ENCODE results near the gene WNK2. TPM values are rescaled to one million over a fixed set of nuclear protein-coding genes. Genes with fewer than 3 reads are reported as not detected.

The WNK2 gene
- total and polyA plus RNA-seq, 2 of the 4 experiments (the other 2 are of a cell fraction): not detected

GRCh38 chr9:93187047-93187446 lies 3.1 kb downstream of the WNK2 start:
- CTCF ChIA-PET: no interaction called here
- H2BK5ac ChIP-seq (ENCODE audit: low read depth, low read length, poor library complexity, severe bottlenecking): no peak overlapping the region
- in situ Hi-C loops (cut with MboI; ENCODE audit: low sequenced_read_pairs) (no loop called here), intact Hi-C loops (cut with micrococcal nuclease) (no loop called here), dilution Hi-C loops (cut with HindIII; ENCODE audit: low sequenced_read_pairs, unreplicated experiment) (no loop called here)
- 38% methylated on average over 4 of the region's 9 CpGs; no CpG with 5 or more reads in 1 of the 2 experiments for WGBS, 2 experiments (ENCODE audit: extremely low coverage in 2 of 2, insufficient read length in 1 of 2)
- H2BK15ac ChIP-seq (ENCODE audit: low read depth, low read length): no peak overlapping the region
- no peaks in the 10 kb centered on the region for H3K9me1 ChIP-seq (ENCODE audit: insufficient read depth, low read length)
- no peak overlapping the region for H4K5ac ChIP-seq (ENCODE audit: low read depth, low read length)
- H3K9me3 ChIP-seq (ENCODE audit: control insufficient read depth, insufficient read depth, low read length): no peaks in the 10 kb centered on the region
- no peaks in the 10 kb centered on the region for H3K79me1 ChIP-seq (ENCODE audit: low read depth in 1 of 2, low read length in 2 of 2)
- H4K91ac ChIP-seq (ENCODE audit: insufficient read depth, low read depth, low read length): no peak overlapping the region
- no peaks in the 10 kb centered on the region for H3K4me1 ChIP-seq (ENCODE audit: control insufficient read depth, insufficient read depth, low read length)
- POLR2A ChIA-PET (ENCODE audit: unreplicated experiment): no interaction called here
- H2AK9ac ChIP-seq (replicated peaks; ENCODE audit: low read depth, low read length, poor library complexity): no peak overlapping the region
- H3K14ac ChIP-seq (replicated peaks; ENCODE audit: low read depth, low read length): no peak overlapping the region
- no peak overlapping the region for H3K56ac ChIP-seq (ENCODE audit: extremely low read depth, insufficient read depth, low read length)
- H2BK20ac ChIP-seq (ENCODE audit: low read depth, low read length): no peak overlapping the region
- H3K27me3 ChIP-seq (ENCODE audit: control insufficient read depth, insufficient read depth, low read length): peaks cover 63% of the 10 kb centered on the region
- TF ChIP-seq ELK1 (IDR thresholded peaks at IDR 0.05; ENCODE audit: borderline replicate concordance, low read depth, low read length) (no peak), POLR2A (IDR thresholded peaks at IDR 0.05; ENCODE audit: low read depth, low read length) (no peak), CTCF (conservative IDR thresholded peaks at IDR 0.05; ENCODE audit: low read depth, low read length) (no peak), CHD1 (IDR thresholded peaks at IDR 0.05; ENCODE audit: low read depth, low read length) (no peak), RCOR1 (IDR thresholded peaks at IDR 0.05; ENCODE audit: insufficient replicate concordance, low read length) (no peak), CEBPB (IDR thresholded peaks at IDR 0.05; ENCODE audit: low read depth, low read length) (no peak), RFX5 (IDR thresholded peaks at IDR 0.05; ENCODE audit: low read depth, low read length) (no peak), USF2 (IDR thresholded peaks at IDR 0.05; ENCODE audit: low read depth, low read length) (no peak), SMC3 (IDR thresholded peaks at IDR 0.05; ENCODE audit: low read depth, low read length) (no peak), BHLHE40 (IDR thresholded peaks at IDR 0.05; ENCODE audit: low read depth, low read length) (no peak), RAD21 (IDR thresholded peaks at IDR 0.05; ENCODE audit: low read length) (no peak), NFE2L2 (IDR thresholded peaks at IDR 0.05; ENCODE audit: low read depth, low read length) (no peak), MAZ (IDR thresholded peaks at IDR 0.05; ENCODE audit: borderline replicate concordance, low read depth, low read length) (no peak), MAFK (IDR thresholded peaks at IDR 0.05; ENCODE audit: low read depth, low read length) (no peak)
- H2BK120ac ChIP-seq (ENCODE audit: low read depth, low read length): no peak overlapping the region
- no peak overlapping the region for H3K27ac ChIP-seq (ENCODE audit: insufficient read depth, low read length)
- DNase-seq: no peak
- no peaks in the 10 kb centered on the region for H4K20me1 ChIP-seq (ENCODE audit: insufficient read depth, low read length)
- H3K18ac ChIP-seq (ENCODE audit: low read depth, low read length): no peak overlapping the region
- H3K4me3 ChIP-seq (ENCODE audit: insufficient read depth, low read depth, low read length): no peak overlapping the region
- no peak overlapping the region for H3K23ac ChIP-seq (ENCODE audit: low read depth, low read length)
- no peak overlapping the region for H3K4me2 ChIP-seq (ENCODE audit: low read depth, low read length)
- no peak overlapping the region for H2AK5ac ChIP-seq (ENCODE audit: low read depth, low read length)
- no peak overlapping the region for H3K9ac ChIP-seq (ENCODE audit: low read depth, low read length)
- no peak for ATAC-seq (ENCODE audit: low read depth)
- H4K8ac ChIP-seq (ENCODE audit: low read depth in 2 of 2, low read length in 2 of 2): no peak overlapping the region
- no TSS peak for BruUV-seq (replicated peaks)
- no peaks in the 10 kb centered on the region for H3K36me3 ChIP-seq (ENCODE audit: control insufficient read depth, insufficient read depth, low read length)
- no peak overlapping the region for H2AFZ ChIP-seq (replicated peaks; ENCODE audit: low read length, poor library complexity)
- H3K4ac ChIP-seq (ENCODE audit: low read depth, low read length): no peak overlapping the region

Data from IMR-90 (cell line).